HG03432 (cell line): ENCODE results near the gene ELN.
"Not testable (repeated sequence)": the region's sequence is repeated elsewhere in the genome, so short reads cannot be mapped to it uniquely, and the experiment has no call there.

Source experiments
- ATAC-seq: cut with Tn5 transposase; IDR thresholded peaks from one replicate; pipeline ENCODE4 v1.9.1; 2021; ENCODE audit warnings: mild to moderate bottlenecking, moderate library complexity; ENCODE audit not compliant: unreplicated experiment

ELN gene

DNA sequence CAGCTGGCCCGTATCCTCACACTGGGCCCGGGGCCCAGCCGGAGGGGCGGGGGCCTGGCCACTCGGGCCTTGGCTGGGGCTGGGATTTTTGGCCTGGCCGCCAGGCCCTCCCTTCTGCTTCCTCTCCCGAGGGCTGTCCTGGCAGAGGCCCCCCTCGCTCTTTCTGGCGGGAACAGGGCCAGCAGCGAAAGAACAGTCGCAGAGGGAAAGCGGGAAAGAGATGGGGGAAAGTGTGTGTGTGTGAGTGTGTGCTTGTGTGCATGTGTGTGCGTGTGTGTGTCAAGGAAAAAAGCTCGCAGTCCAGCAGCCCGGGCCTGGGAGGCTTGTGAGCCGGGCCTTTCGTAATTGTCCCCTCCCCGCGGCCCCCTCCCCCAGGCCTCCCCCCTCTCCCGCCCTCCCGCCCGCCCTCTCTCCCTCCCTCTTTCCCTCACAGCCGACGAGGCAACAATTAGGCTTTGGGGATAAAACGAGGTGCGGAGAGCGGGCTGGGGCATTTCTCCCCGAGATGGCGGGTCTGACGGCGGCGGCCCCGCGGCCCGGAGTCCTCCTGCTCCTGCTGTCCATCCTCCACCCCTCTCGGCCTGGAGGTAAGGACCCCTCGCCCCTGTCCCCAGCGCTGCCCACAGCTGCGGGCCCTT is at the start of gene ELN:
Gene ELN (plus strand): TSS at position 491 of the 638 bp plus-strand sequence. CDS start 15 bp downstream, at position 506.
- no peak for ATAC-seq

DNA sequence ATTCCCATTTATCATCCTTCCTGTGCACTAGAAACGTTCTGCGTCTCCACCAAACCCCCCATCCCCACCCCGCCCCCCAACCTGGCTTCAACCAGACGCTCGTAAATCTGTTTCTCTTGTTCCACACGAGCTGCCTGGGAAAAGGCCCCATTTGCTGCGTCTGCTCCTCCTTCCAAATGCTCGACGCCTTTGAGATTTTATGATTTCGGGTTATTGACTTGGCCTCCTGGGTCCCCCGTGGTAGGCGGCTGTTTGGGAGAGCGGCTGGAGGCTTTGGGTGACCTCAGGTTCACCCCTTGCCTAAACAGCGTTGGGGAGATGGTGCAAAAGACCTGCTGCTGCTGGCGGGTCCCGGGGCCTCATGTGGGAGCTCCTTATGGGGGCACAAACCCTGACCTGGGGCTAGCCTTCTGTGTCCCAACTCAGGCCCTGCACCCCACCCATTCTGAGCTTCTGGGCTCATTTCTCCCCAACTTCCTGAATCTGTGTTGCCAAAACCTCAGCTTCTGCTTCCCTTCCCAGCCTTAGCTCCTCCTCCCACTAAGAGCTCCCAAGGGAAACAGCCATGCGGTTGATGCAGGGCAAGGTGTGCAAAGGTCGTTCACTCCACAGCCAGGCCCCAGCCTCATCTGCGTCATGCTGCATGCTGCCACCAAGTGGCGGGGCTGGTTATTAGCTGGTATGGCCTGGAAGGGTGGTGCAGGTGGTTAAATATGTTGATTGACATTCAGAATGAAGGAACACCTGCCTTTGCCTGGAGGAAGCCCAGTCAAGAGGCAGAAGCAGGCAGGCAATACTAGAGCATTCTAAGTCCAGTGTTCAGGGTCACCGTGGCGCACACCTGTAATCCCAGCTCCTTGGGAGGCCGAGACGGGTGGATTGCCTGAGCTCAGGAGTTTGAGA is 49.1 kb upstream of the ELN start:
- ATAC-seq, result peak; percentile 38

DNA sequence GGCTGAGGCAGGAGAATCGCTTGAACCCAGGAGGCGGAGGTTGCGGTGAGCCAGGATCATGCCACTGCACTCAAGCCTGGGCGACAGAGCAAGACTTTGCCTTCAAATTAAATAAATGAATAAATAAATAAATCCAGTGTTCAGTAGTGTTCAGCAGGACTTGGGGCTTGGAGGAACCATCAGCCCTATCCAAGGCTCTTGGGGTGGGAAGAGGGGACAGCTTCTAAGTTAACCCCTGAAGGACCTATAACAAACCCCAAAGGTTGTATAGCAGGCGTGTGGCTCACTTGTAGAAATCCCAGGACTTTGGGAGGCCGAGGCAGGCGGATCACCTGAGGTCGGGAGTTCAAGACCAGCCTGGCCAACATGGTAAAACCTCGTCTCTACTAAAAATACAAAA is 48.3 kb upstream of the ELN start:
- not testable (repeated sequence) for ATAC-seq

DNA sequence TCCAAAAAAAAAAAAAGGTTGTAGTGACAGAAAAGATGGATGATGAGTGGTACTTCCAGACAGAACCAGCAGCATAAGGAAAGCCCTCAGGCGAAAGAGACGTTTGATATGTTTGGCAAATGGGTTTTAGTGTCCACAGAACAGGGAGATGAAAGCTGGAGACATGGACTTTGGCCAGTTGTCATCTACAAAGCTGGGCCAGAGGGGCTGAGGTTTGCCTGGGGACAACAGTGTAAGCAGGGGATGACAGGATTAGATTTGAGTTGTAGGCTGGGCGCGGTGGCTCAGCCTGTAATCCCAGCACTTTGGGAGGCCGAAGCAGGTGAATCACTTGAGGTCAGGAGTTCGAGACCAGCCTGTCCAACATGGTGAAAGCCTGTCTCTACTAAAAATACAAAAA is 47.8 kb upstream of the ELN start:
- no peak for ATAC-seq

DNA sequence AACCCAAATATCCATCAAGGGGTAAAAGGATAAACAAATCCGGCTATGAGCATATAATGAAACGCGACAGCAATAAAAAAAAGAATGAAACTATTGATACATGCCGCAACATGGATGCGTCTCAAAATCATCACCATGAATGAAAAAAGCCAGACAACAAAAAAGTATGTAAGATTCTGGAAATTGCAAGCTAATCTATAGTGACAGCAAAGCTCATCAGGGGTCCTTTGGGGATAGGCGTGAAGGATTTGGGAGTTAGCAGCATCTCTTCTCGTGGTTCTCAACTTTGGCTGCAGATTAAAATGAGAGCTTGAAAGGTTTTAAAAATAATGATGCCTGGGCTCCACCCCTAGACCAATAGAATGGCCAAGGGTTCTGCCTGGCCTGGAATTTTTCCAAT is 46.0 kb upstream of the ELN start:
- no peak for ATAC-seq

DNA sequence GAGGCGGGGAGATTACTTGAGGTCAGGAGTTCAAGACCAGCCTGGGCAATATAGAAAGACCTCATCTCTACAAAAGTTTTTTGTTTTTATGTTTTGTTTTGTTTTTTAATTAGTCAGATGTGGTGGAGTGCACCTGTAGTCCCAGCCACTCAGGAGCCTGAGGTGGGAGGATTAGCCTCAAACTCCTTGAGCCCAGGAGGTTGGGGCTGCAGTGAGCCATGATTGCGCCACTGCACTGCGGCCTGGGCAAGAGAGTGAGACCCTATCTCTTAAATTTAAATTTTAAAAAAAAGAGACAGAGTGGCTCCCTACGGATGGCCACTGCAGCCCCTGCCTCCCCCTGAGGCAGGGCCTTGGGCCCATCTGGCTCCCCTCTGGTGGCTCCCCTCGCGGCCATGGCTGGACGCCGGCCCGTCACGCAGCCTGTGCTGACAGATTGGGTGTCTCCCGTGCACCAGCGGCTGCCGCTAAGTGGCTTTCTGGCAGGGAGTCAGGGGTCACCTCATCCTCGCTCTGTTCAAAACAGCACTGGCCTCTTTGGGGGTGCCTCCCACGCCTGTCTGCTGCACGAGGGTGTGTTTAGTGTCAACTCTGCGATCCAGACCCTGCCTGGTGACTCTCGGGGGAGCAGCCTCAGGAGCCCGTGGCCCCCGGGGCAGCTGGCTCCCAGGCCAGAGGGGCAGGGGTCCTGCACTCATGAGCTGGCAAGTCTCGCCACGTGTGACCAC is 44.4 kb upstream of the ELN start:
- ATAC-seq, result no peak

DNA sequence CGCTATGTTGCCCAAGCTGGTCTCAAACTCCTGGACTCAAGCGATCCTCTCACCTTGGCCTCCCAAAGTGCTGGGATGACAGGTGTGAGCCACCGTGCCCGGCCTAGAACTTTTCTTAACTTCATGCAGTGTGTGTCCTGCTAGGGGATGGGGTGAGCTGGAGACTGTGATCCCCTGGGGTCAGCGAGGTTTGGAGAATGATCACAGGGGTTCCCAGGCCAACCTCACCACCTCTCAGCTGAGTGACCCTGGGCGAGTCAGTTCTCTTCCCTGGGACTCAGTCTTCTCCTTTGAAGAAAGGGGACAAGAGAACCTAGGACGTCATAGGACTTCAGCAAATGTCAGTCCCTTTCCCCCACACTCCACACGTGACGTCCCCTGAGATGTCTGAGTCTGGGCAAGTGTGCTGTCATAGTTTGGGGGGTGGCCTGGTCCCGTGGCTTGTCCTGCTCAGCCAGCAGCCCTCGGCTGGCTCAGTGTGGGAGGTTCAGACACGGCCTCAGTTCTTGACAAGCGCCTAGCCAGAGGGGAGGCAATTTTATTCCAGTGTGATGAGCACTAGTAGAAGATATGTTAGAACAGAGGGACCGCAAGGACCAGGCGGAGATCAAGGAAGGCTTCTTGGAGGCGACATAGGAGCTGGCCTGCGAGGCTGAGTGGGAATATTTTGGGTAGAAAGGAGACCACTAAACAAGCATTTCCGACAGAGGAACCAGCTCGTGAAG is 43.3 kb upstream of the ELN start:
- no peak for ATAC-seq

DNA sequence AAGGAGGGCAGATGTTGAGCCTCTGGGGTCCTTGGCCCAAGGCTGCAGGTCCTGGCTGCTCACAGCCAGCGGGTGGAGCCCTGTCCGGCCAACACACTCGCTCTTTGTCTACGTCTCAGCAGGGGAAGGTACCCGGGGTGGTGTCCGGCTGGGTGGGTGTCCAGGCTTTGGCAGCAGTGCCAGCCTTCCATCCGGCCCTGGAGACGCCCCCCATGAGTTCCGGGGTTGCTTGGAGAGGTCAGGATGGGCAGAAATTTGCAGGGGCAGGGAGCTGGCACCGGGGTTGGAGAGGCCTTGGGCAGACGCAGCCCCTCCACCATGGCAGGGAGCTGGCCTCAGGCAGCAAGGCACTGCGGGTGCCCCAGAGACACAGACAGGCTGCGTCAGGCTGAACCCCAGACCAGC is 42.2 kb upstream of the ELN start:
- ATAC-seq, result no peak

DNA sequence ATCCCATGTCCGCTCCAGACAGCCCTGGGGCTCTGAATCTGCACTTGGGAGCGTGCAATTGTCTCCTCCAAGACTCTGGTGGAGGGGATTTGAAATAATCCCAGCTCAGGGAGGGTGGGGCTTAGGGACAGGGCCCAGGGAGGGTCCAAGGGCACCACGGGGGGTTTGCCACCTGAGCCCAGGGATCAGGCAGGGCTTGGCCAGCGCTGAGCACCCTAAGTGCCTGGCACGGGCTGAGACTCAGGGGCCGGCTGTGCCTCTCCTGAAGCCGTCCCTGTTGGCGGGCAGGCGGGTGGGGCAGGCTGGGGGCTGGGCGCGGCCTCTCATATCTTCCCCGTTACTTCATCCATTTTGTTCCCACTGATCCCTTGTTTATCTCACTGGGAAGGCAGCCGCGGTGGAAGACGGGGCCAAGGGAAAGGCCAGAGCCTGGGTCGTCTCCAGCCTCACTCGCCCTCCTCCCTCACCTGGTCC is 41.8 kb upstream of the ELN start:
- no peak for ATAC-seq

DNA sequence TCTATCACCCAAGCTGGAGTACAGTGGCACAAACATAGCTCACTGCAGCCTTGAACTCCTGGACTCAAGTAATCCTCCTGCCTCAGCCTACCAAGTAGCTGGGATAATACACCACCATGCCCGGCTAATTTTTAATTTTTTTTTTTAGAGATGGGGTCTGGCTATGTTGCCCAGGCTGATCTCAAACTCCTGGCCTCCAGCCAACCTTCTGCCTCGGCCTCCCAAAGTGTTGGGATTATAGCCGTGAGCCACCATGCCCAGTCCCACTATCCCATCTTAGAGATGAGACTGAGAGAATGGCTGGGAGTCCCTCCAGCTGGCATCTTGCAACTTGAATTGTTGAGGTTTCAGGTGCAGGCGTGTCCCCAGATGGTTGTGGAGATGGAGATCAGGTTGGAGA is 40.7 kb upstream of the ELN start:
- ATAC-seq, result no peak

DNA sequence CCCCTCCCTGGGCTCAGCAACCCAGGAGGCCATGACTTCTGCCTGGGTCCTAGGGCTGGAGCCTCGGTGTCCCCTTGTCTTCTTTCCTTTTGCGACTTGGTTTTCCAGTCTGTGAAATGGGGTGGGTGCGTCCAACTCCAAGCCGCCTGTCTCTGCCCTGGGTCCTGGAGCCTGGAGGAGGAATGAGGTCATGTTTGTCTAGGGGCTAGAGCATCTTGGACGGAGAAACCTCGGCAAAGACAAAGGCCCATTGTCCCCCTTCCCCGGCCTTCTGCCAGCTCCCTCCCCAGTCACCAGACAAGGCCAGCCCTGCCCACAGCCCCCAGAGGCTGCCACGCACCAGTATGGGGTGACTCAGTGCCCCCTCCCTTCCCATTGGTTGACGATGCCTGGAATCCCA is 39.8 kb upstream of the ELN start:
- ATAC-seq, result no peak

DNA sequence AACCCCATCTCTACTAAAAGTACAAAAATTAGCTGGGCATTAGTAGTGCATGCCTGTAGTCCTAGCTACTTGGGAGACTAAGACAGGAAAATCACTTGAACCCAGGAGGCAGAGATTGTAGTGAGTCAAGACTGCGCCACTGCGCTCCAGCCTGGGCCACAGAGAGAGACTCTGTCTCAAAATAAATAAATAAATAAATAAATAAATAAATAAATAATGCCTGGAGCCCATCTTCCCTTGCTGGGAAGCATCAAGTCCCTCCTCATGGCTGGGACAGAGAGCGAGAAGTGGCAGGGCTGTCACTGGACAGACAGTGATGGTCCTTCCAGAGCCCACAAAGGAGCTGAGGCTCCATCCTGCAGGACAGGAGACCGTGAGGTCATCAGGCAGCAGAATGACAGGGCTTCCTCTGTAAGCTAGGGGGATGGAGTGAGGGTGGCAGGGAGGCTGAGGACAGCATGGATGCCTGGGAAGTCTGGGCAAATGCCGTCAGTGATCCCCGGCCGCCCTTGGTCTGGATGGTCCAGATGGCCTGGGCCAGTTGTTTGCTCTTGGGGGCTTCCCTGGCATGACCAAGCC is 36.4 kb upstream of the ELN start:
- ATAC-seq, result no peak

DNA sequence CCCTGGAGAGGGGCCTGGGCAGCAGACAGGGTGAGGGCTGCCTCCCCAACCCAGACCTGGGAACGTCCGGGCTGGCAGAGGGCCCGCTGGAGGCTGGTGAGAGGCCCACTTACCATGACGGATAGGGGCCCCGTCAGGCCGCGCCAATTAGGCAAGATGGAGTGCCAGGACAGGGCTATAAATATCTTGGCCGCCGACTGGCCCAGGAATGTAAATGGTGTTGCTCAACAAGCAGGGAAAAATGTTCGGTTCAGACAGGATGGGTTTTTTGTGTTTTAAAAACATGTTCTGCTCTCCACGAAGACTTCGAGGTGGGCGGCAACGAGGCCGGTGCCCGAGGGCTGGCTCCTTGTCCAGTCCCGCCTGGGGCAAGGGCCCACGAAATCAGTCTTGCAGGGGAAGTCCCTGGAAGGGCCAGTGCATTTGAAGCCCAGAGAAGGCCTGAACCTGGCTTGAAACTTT is 35.8 kb upstream of the ELN start:
- no peak for ATAC-seq

DNA sequence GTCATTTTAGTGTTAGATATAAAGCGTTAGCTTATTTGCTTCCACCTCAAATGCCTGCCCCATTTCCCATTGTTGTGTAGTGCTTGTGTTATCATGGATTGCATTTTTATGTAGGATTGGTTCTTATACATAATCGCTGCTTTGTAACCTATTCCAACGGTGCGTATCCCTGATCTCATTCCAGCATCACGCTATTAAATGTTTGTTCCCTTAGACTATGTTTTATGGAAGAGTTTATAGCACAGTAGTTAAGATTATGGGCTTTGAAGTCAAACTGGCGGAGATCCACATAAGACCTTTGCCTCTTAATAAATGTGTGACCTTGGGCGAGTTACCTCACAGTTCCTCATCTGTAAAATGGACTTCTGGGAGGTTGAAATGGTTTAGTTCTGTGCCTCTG is 34.0 kb upstream of the ELN start:
- ATAC-seq, result no peak

DNA sequence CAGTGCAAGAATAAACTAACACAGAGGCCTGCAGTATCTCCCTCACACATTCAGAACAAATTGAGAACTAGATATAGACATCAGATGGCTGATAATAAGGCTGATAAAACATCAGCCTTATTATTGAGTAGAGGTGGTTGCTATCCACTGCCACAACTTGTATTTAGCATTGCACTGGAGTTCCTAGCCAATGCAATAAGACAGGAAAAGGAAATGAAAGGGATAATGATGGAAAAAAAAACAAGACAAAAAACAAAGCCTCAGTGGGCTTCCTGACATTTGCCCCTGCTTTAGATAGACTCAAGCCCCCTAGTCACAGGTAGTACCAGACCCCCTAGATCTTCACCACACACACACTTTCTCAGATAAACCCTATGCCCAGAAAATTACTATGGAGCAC is 33.2 kb upstream of the ELN start:
- no peak for ATAC-seq

DNA sequence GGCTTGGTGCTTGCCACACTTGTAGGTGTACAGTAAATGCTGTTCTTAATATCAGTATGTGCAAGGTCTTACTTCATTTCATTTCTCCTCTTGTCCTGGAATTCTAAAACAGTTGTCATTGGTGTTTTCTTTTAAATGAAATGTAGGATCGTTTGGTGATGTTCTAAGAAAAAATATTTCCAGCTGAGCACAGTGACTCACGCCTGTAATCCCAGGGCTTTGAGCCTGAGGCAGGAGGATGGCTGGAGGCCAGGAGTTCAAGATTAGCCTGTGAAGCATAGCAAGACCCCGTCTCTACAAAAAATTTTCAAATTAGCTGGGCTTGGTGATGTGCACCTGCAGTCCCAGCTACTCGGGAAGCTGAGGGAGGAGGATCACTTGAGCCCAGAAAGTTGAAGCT is 32.6 kb upstream of the ELN start:
- ATAC-seq, result no peak

DNA sequence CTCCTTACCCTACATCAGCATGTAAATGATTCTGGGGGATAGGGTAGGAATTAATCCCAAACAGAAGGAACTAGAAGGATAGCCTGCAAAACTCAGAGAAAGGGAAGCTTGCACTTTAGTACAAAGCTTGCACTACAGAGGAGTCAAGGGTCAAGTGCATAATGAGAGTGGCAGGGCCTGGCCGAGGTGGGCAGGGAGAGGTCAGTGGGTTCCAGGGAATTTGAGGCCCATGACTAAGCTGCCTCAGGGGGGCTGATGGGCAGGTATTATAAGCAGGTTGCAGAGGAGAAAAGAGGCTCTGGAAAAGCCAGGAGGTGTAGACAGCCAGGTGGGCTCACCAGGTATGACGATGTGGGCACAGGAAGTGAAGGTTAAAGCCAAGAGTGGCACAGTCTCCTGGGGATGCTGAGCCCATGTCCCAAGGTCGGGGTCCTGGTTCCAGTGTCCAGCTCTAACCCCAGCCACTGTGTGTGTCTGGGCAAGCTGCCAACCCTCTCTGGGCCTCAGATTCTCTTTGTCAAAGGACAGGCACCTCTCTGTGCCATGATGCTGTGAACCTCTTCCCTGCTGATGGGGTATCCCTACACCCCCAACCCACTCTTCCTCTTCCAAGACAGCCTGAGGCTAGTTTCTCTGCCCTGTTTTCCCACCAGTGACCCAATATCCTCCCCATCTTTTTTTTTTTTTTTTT is 32.0 kb upstream of the ELN start:
- ATAC-seq, result no peak

DNA sequence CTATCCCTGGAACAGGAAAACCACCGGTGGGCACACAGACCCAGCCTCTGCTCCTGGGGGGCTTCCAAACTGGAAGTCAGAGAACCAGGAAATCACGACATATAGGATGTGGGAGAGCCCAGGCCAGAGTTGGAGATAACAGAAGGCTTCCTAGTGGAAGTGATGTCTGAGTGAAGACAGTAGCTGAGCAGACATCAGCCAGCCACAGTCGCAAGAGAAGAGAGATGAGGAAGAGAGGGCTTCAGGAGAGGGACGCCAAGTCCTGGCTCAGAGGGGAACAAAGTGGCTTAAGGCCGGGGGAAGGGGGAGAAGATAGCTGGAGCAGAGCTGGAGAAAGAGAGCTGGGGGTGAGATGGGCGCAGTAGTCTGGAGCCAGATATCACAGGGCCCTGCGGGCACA is 30.9 kb upstream of the ELN start:
- ATAC-seq, result no peak

DNA sequence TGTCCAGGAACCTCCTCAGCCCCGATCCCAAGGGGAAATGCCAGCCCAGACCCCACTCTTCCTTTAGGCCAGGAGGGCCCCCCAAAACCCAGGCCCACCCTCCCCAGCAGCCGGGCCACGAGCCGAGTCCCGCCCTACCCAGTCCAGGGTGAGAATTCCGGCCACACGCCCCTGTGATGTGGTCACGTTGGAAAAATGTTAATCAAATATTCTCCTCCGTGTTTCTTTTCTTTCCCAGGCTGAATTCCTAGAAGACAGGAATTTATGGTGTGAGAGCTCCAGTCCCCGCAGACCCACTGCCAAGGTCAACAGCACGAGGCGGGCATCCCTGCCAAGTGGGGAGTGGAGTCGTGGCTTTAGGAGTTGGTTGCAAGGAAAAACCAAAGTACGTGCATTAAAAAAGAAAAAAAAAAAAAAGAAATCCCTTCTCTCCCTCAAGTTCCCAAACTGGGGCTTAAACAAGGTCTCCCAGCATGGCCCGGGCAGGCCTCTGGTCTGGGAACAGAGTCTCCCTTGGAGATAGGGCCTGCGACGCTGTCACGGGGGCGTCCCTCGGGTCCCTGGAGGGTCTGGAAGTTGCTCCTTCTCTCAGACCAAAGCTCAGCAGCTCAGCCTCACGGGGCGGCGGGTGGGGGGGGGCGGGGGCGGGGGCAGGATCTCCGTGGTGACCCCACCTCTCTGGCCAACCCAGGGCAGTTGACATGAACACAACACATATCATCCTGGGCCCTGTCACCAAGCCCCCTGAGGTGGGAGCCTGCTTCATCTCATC is 28.1 kb upstream of the ELN start:
- no peak for ATAC-seq
